Activated naive CD4-positive, alpha-beta T cell treated with anti-CD3 and anti-CD28 coated beads for 36 hours (primary cell): Measurements from ENCODE around the gene PTPRE. TPM values are rescaled to one million over a fixed set of nuclear protein-coding genes. Genes with fewer than 3 reads are reported as not detected.

Experiments used
- CTCF ChIA-PET: fragments of 350-600 bp; sonication (Branson Sonifier 250); formaldehyde crosslinking; loops from one replicate; lab custom pipeline; 2021; ENCODE audit warnings: antibody characterized with exemption; lab: Charles Lee
- DNase-seq: peaks from one replicate; pipeline ENCODE4 v3.0.0-alpha.2; 2020
- H3K27ac Mint-ChIP-seq: one replicate; pipeline ENCODE4 v1.8.0; 2021; ENCODE audit warnings: mild to moderate bottlenecking, mixed read lengths
- H3K27me3 Mint-ChIP-seq: one replicate; pipeline ENCODE4 v1.8.0; 2021; ENCODE audit warnings: low read depth, mixed read lengths
- H3K36me3 Mint-ChIP-seq: one replicate; pipeline ENCODE4 v1.8.0; 2021; ENCODE audit warnings: low read depth, mixed read lengths
- H3K4me1 Mint-ChIP-seq: one replicate; pipeline ENCODE4 v1.8.0; 2021; ENCODE audit warnings: low read depth, mixed read lengths
- H3K4me3 Mint-ChIP-seq: one replicate; pipeline ENCODE4 v1.8.0; 2021; ENCODE audit warnings: mild to moderate bottlenecking, moderate library complexity, mixed read lengths
- H3K9me3 Mint-ChIP-seq: one replicate; pipeline ENCODE4 v1.8.0; 2021; ENCODE audit warnings: mixed read lengths
- intact Hi-C: fragments of 100-400 bp; cut with micrococcal nuclease; formaldehyde crosslinking; loops from one replicate; pipeline ENCODE4 v1.15.1; 2023
- total RNA-seq, 2 experiments: library from RNA; stranded (reverse); gene quantifications; one replicate each; pipeline ENCODE4 v1.2.3, GENCODE V29; 2021

Gene PTPRE
- total RNA-seq, 2 experiments from 2014 or later = 13.4 to 16.4 TPM

DNA sequence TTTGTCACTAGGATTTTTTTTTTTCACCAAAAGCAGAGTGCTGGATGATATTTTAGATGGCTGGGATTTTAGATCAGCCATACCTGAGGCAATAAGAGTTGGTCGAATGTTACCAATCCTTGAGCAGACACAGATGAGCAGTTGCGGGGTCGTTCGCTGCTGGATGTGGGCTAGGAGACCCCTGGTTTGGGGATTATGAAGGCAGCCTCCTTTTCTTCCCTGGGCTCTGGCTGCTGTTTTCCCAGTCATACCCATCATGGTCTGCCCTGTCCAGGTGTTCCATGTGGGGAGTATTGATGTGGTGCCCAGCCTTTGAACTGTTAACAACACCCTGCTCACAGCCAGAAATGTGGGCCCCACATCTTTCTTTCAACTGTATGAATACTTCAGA lies 5.0 kb downstream of the PTPRE start:
- CTCF ChIA-PET = no interaction called here
- Mint-ChIP-seq H3K4me3 (no peak overlapping the region), H3K36me3 (no peaks in the 10 kb centered on the region), H3K27me3 (peaks cover 11% of the 10 kb centered on the region), H3K9me3 (peaks cover 7% of the 10 kb centered on the region), H3K27ac (no peak overlapping the region), H3K4me1 (peaks cover 2% of the 10 kb centered on the region)
- DNase-seq = no peak
- intact Hi-C loops = no loop called here

DNA sequence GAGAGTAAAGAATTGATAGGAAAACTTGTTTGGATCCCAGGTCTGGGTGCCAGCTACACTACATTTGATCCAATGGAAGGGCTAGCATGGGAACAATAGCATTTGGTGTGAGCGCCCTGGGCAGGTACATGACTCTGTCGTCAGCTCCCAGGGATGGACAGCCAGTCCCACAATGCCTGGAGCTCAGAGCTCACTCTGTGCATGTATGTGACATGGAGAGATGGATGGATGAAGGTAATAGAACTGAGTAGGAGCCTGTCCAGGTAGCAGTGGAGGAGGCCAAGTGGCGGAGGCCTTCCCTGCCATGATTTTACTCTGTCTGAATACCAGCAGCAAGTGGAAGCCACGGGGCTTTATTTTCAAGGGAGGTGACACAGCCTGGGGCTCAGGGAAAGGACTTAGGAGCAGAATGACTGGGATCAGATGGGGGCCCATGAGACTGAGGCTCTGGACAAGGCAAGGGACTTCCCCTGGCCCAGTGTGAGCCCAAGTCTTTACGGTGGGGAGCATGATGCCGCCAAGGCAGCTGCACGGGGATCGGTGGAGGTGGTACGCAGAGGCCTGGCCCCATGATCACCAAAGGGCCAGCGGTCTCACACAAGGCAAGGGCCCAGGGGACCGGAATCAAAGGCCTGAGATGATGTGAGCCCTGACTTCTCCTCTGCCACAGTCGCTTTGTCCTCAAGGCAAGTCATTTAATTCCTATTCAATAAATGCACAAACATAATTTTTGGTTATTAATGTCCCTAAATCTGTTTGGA lies 5.9 kb downstream of the PTPRE start:
- no peak overlapping the region for H3K27ac Mint-ChIP-seq
- DNase-seq = no peak
- H3K4me3 Mint-ChIP-seq = no peak overlapping the region
- CTCF ChIA-PET = interaction anchor here (1.8 kb wide), 1 partner anchor 99 kb away, joined by 9 read pairs; no protein-coding TSS in a partner anchor
- H3K27me3 Mint-ChIP-seq = peaks cover 11% of the 10 kb centered on the region
- H3K36me3 Mint-ChIP-seq = no peaks in the 10 kb centered on the region
- intact Hi-C loops = no loop called here
- H3K4me1 Mint-ChIP-seq = peaks cover 2% of the 10 kb centered on the region
- peaks cover 7% of the 10 kb centered on the region for H3K9me3 Mint-ChIP-seq

DNA sequence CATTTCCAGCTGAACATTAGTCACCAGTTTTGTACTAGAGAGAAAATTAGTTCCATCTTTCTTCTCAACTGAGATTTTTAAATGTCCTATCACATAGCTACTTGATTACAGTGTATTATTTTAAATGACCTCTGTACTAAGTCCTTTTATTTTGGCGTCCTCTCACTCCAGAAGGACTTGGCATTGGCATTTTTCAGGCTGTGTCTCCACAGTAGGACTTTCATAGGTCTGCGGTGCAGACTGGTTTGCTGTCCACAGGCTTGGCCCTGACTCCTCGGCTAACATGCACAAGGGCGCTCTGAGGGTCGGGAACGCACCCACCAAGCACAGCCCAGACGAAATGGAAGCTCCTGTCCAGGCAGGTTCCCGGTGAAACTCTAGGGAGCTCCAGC lies 6.5 kb downstream of the PTPRE start:
- H3K27me3 Mint-ChIP-seq = peaks cover 7% of the 10 kb centered on the region
- no peak for DNase-seq
- no peaks in the 10 kb centered on the region for H3K36me3 Mint-ChIP-seq
- no peak overlapping the region for H3K27ac Mint-ChIP-seq
- CTCF ChIA-PET = interaction anchor here (1.8 kb wide), 1 partner anchor 98 kb away, joined by 9 read pairs; no protein-coding TSS in a partner anchor
- peaks cover 2% of the 10 kb centered on the region for H3K4me1 Mint-ChIP-seq
- H3K4me3 Mint-ChIP-seq = no peak overlapping the region
- peaks cover 7% of the 10 kb centered on the region for H3K9me3 Mint-ChIP-seq
- intact Hi-C loops = no loop called here

DNA sequence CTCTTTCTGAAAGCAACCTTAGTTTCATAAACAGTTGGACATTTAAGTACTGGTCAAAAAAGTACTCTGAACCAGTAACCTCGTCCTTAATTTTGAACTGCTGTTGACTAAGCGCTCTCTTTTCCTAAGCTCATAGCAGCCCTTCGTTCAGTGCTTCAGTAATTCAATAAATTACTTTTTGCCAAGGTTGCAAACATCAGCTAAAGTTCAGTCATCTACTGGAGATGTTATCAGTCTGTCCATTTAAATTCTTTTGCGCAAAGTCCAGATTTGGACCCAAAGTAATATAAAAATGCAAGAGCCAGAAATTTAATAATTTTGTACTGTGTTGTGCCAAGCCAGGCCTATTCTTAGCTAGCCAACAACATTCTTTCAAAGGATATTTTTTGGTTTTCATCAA lies 8.4 kb downstream of the PTPRE start:
- Mint-ChIP-seq H3K27me3 (no peaks in the 10 kb centered on the region), H3K4me3 (no peak overlapping the region), H3K4me1 (peaks cover 7% of the 10 kb centered on the region)

DNA sequence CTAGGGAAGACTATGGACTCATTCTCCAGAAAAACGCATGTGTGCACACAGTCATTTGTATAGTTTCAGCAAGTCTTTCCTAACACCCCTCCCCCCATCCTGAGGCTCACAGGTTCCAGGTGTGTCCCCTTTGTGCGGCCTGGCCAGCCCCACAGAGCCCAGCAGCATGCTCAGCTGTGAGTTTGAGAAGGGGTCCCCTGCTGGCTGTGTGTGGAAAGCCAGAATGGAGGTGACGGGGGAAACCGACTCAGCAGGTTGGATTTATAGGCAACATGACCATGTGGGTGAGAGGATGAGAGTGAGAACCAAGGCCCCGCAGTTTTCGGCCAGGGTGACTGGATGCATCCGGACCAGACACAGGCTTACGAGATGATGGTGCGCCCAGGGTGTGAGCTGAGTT lies 9.9 kb downstream of the PTPRE start:
- CTCF ChIA-PET = no interaction called here
- H3K36me3 Mint-ChIP-seq = no peaks in the 10 kb centered on the region
- no peak overlapping the region for H3K27ac Mint-ChIP-seq
- peaks cover 7% of the 10 kb centered on the region for H3K9me3 Mint-ChIP-seq
- DNase-seq = no peak
- no peaks in the 10 kb centered on the region for H3K27me3 Mint-ChIP-seq
- intact Hi-C loops = no loop called here
- peaks cover 7% of the 10 kb centered on the region for H3K4me1 Mint-ChIP-seq
- no peak overlapping the region for H3K4me3 Mint-ChIP-seq

More for the DNA sequence above, 8.4 kb downstream of the PTPRE start:
- CTCF ChIA-PET = interaction anchor here (0.8 to 1.0 kb wide), 2 partner anchors 8 to 9 kb away, joined by 3 read pairs; partner anchors contain the start of gene PTPRE
- Mint-ChIP-seq H3K9me3 (peaks cover 7% of the 10 kb centered on the region), H3K27ac (no peak overlapping the region), H3K36me3 (no peaks in the 10 kb centered on the region)
- intact Hi-C loops = no loop called here
- no peak for DNase-seq

DNA sequence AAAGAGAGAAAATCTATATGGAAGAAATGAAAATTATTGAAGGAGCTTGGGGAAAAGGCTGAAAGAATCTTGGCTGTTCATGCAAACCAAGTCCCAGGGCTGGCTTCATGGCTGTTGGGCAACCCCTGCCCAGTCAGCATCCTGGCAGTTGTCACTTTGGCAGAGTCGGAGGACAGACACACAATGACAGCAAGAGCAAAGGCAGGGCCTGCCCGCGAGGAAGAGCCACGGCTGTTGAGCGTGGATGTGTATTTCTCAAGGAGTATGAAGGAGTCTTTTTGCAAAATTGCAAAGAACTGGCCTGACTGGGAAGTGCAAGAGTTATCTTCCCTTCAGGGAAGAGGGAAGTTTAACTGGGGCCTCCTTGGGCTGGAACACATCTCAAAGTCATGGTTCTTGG lies 11.7 kb downstream of the PTPRE start:
- no peaks in the 10 kb centered on the region for H3K27me3 Mint-ChIP-seq
- no peak overlapping the region for H3K27ac Mint-ChIP-seq
- peaks cover 7% of the 10 kb centered on the region for H3K4me1 Mint-ChIP-seq
- CTCF ChIA-PET = interaction anchor here (0.6 to 6.2 kb wide), 3 partner anchors 93 to 345 kb away, joined by 3 to 28 read pairs (median 4); no protein-coding TSS in a partner anchor
- intact Hi-C loops = no loop called here
- peaks cover 7% of the 10 kb centered on the region for H3K9me3 Mint-ChIP-seq
- H3K4me3 Mint-ChIP-seq = no peak overlapping the region
- no peak for DNase-seq
- H3K36me3 Mint-ChIP-seq = no peaks in the 10 kb centered on the region

DNA sequence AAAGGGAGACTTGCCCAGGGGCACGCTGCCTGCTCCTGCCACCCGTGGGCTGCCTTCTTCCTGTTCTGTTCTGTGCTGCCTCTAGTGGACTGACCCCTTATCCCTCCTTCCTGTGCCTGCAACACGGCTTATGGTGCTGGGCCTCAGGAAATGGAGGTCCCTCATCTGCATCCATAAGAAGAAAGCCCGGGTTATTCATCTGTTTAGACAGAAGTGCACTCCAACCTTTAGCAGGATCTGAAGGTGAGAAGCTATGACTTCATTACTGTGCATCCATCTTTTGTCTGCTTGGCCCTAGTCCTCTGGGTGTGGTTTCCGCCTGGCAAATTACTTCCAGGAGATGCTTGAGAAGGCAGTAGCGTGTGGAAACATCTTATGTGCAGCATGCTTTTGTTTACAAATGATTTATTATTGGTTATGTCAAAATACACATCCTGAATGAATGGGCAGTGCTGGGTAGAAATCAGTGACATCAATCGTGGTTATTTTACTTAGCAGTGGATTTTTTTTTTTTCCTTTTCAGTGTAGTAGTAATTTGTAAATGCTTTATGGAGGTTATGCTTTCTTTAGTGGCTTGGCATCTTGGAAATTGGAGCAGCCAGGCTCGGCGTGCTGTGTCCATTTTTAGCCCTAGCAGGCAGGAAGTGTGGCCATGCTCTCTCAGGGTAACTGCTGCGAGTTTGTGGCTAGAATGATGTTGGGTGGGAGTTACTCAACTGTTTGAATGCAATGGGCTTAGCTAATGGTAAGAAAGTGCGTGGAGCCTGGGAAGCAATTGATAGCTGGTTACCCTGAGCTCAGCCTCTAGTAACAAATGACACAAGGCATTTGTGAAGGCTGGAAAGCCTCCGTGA lies 12.7 kb downstream of the PTPRE start:
- H3K4me1 Mint-ChIP-seq = peaks cover 7% of the 10 kb centered on the region
- no peak overlapping the region for H3K27ac Mint-ChIP-seq
- no peak for DNase-seq
- H3K27me3 Mint-ChIP-seq = no peaks in the 10 kb centered on the region
- no peak overlapping the region for H3K4me3 Mint-ChIP-seq
- no peaks in the 10 kb centered on the region for H3K36me3 Mint-ChIP-seq
- H3K9me3 Mint-ChIP-seq = peaks cover 7% of the 10 kb centered on the region
- CTCF ChIA-PET = interaction anchor here (0.8 to 6.2 kb wide), 2 partner anchors 92 to 127 kb away, joined by 3 to 28 read pairs; no protein-coding TSS in a partner anchor
- intact Hi-C loops = no loop called here

DNA sequence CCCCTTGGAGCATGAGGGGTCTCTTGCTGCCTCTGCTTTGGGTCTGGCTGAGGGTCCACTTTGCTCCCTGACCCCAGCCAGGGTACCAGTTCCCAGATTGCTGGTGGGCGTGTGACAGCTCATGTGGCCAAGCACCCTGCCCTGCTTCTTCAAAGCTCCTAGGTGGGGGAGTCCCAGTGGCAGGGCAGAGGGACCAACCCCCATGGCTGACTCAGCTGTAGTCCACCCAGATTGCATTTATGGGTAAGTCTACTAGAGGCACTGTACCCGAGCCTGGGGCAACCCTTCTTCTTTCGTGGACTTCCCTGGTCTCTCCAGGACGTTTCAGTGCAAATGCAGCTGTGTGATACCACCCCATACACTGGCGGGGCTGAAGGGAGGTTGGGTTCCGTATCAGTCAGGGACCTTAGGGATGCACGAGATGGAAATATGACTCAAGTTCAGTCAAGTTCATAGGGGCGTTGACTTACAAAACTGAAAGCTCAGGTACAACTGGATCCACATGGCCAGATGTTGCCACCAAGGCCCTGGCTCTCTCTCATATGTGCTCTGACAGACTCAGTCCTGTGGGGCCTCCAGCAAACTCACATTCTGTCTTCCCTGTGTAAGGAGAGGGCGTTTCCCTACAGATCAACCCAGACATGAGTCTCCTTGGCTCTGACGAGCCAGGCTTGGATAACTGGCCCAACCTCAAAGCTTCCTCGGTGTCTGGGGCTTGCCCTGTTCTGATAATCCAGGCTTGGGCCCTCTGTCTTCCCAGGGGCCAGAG lies 13.6 kb downstream of the PTPRE start:
- H3K4me3 Mint-ChIP-seq = no peak overlapping the region
- DNase-seq = no peak
- CTCF ChIA-PET = interaction anchor here (6.2 kb wide), 1 partner anchor 91 kb away, joined by 28 read pairs; no protein-coding TSS in a partner anchor
- H3K36me3 Mint-ChIP-seq = no peaks in the 10 kb centered on the region
- H3K27me3 Mint-ChIP-seq = no peaks in the 10 kb centered on the region
- no peak overlapping the region for H3K27ac Mint-ChIP-seq
- H3K4me1 Mint-ChIP-seq = peaks cover 7% of the 10 kb centered on the region
- intact Hi-C loops = no loop called here
- H3K9me3 Mint-ChIP-seq = peaks cover 7% of the 10 kb centered on the region

DNA sequence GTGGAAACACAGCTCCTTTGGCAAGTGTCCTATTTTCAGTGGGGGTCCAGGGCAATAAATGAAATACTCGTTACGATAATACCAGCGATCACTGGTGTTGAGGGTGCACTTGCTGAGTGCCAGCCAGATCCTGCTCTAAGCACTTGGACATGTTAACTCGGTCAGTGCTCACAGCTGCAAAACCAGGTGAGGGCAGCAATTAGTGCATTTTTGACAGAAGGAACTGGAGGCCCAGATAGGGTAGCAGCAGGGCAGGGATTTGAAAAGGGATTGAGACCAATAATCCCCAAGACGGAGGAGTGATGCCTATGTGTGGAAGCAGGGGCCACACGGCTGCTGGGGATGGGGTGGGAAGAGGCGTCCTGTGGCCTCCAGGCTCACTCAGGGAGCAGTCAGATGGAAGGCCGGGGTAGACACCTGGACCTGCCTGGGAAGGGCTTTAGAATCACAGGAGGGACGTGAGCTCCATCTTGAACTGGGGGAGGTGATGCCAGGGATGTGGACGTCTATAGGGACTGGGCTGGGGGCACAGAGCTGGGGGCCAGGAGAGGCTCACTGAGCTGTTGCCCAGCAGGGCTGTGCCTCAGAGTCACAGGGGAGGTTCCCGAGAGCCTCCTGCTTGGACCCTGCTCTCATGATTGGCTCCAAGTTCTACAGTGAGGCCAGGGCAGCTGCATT lies 14.3 kb downstream of the PTPRE start:
- CTCF ChIA-PET = interaction anchor here (6.2 kb wide), 1 partner anchor 91 kb away, joined by 28 read pairs; no protein-coding TSS in a partner anchor
- no peak overlapping the region for H3K4me3 Mint-ChIP-seq
- no peaks in the 10 kb centered on the region for H3K36me3 Mint-ChIP-seq
- H3K4me1 Mint-ChIP-seq = peaks cover 6% of the 10 kb centered on the region
- peaks cover 3% of the 10 kb centered on the region for H3K9me3 Mint-ChIP-seq
- no peak for DNase-seq
- no peaks in the 10 kb centered on the region for H3K27me3 Mint-ChIP-seq
- intact Hi-C loops = no loop called here
- H3K27ac Mint-ChIP-seq = no peak overlapping the region

DNA sequence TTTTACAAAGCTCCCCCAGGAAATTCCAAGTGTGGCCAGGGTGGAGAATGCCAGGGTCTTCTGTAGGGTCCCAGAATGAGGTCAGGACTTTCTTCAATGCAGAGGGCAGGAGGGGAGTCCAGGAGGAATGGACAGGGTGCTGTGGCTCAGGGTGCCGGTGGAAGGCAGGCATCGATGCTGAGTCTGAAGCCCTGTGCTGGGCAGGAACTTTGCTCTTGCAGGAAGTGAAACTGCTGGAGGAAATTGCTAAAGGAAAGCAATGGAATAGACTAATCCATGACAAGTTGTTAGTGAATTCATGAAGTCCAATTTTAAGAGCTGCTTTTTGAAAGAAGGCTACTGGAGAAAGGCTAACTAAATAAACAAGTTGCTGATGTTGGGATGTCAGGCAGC lies 14.8 kb downstream of the PTPRE start:
- CTCF ChIA-PET = interaction anchor here (6.2 kb wide), 1 partner anchor 90 kb away, joined by 28 read pairs; no protein-coding TSS in a partner anchor

DNA sequence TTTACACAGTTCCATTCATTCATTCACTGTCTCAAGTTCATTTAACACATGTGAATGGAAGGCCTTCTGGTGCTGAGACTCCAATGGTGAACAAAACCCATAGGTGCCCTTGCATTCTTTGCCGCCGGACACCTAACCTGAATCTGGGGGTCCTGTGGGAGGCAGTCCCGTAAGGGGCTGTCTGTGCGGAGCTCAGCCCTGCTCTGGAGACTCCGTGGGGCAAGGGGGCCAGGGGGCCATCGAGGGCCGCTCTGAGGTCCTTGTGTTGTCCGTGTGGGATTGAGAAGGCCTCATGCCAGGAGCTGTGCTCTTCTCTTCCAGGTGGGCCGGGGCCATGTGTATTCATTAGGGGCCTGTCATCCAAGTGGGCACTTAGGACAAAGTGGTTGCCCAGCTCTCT lies 15.3 kb downstream of the PTPRE start:
- Mint-ChIP-seq H3K4me1 (peaks cover 5% of the 10 kb centered on the region), H3K27ac (no peak overlapping the region), H3K9me3 (no peaks in the 10 kb centered on the region), H3K4me3 (no peak overlapping the region), H3K27me3 (no peaks in the 10 kb centered on the region), H3K36me3 (no peaks in the 10 kb centered on the region)
- CTCF ChIA-PET = interaction anchor here (0.6 to 6.2 kb wide), 2 partner anchors 85 to 90 kb away, joined by 3 to 28 read pairs; no protein-coding TSS in a partner anchor
- intact Hi-C loops = no loop called here
- DNase-seq = no peak

More for the DNA sequence above, 14.8 kb downstream of the PTPRE start:
- Mint-ChIP-seq H3K9me3 (no peaks in the 10 kb centered on the region), H3K4me1 (peaks cover 5% of the 10 kb centered on the region), H3K4me3 (no peak overlapping the region), H3K36me3 (no peaks in the 10 kb centered on the region), H3K27me3 (no peaks in the 10 kb centered on the region), H3K27ac (no peak overlapping the region)
- intact Hi-C loops = no loop called here
- no peak for DNase-seq
